ENCODE data around the gene CNTNAP2.

The CNTNAP2 gene

GRCh38 chr7:148209643-148210190, 2093.1 kb downstream of the CNTNAP2 start:
- DNase-seq (ENCODE audit: low spot score) = no peak

GRCh38 chr7:148210804-148211325, 2094.3 kb downstream of the CNTNAP2 start:
- DNase-seq (ENCODE audit: low spot score) = no peak

GRCh38 chr7:148211740-148212151, 2095.1 kb downstream of the CNTNAP2 start:
- DNase-seq (ENCODE audit: low spot score) = no peak

GRCh38 chr7:148212731-148213130, 2096.1 kb downstream of the CNTNAP2 start:
- DNase-seq (ENCODE audit: low spot score) = no peak

- no peak for DNase-seq (ENCODE audit: low spot score)
Measured at GRCh38 chr7:148214101-148214500, 2097.5 kb downstream of the CNTNAP2 start.

- DNase-seq (ENCODE audit: low spot score) = no peak
Measured at GRCh38 chr7:148218603-148219002, 2102.0 kb downstream of the CNTNAP2 start.

GRCh38 chr7:148222721-148223120, 2106.1 kb downstream of the CNTNAP2 start:
- DNase-seq (ENCODE audit: low spot score) = no peak

- DNase-seq (ENCODE audit: low spot score) = no peak
Measured at GRCh38 chr7:148223160-148223559, 2106.6 kb downstream of the CNTNAP2 start.

GRCh38 chr7:148223738-148224137, 2107.1 kb downstream of the CNTNAP2 start:
- DNase-seq (ENCODE audit: low spot score) = no peak

GRCh38 chr7:148230296-148230695, 2113.7 kb downstream of the CNTNAP2 start:
- peak; percentile 71 for DNase-seq (ENCODE audit: low spot score)

GRCh38 chr7:148230883-148231282, 2114.3 kb downstream of the CNTNAP2 start:
- no peak for DNase-seq (ENCODE audit: low spot score)

- no peak for DNase-seq (ENCODE audit: low spot score)
Measured at GRCh38 chr7:148232784-148233183, 2116.2 kb downstream of the CNTNAP2 start.

- no peak for DNase-seq (ENCODE audit: low spot score)
Measured at GRCh38 chr7:148234715-148235114, 2118.1 kb downstream of the CNTNAP2 start.

- DNase-seq (ENCODE audit: low spot score) = no peak
Measured at GRCh38 chr7:148238761-148239325, 2122.2 kb downstream of the CNTNAP2 start.

- no peak for DNase-seq (ENCODE audit: low spot score)
Measured at GRCh38 chr7:148241700-148242293, 2125.2 kb downstream of the CNTNAP2 start.

- peak; percentile 58 for DNase-seq (ENCODE audit: low spot score)
Measured at GRCh38 chr7:148242294-148242821, 2125.8 kb downstream of the CNTNAP2 start.

- DNase-seq (ENCODE audit: low spot score) = no peak
Measured at GRCh38 chr7:148245381-148245780, 2128.8 kb downstream of the CNTNAP2 start.

GRCh38 chr7:148253629-148254028, 2137.0 kb downstream of the CNTNAP2 start:
- DNase-seq (ENCODE audit: low spot score) = no peak

GRCh38 chr7:148255333-148255732, 2138.7 kb downstream of the CNTNAP2 start:
- DNase-seq (ENCODE audit: low spot score) = no peak

- DNase-seq (ENCODE audit: low spot score) = no peak
Measured at GRCh38 chr7:148256433-148256832, 2139.8 kb downstream of the CNTNAP2 start.

- DNase-seq (ENCODE audit: low spot score) = no peak
Measured at GRCh38 chr7:148260599-148260998, 2144.0 kb downstream of the CNTNAP2 start.

- no peak for DNase-seq (ENCODE audit: low spot score)
Measured at GRCh38 chr7:148261523-148261922, 2144.9 kb downstream of the CNTNAP2 start.

GRCh38 chr7:148261996-148262688, 2145.5 kb downstream of the CNTNAP2 start:
- DNase-seq (ENCODE audit: low spot score) = no peak
